Sigmoid colon (tissue), 4 donors: ENCODE results near the gene AFDN.

Experiments used
- POLR2AphosphoS5 ChIP-seq, 4 donors: sonication (generic); formaldehyde crosslinking; IDR thresholded peaks; one replicate each; pipeline ENCODE4 v1.6.1; 2017; ENCODE audit warnings: antibody characterized with exemption in 4 of 4
- TF ChIP-seq, protein P1 (sequence below), 4 experiments: fragments of 450-650 bp in 3 of 4; fragments of 200-600 bp in 1 of 4; IDR thresholded peaks; one replicate each; pipeline ENCODE4 v1.5.1; 2016 to 2019; ENCODE audit warnings: antibody characterized with exemption in 4 of 4, mild to moderate bottlenecking in 3 of 4, moderate library complexity in 2 of 4

GRCh38 chr6:167789358-167789757, 37.4 kb upstream of the AFDN start:
- TF ChIP-seq, protein P1, sequence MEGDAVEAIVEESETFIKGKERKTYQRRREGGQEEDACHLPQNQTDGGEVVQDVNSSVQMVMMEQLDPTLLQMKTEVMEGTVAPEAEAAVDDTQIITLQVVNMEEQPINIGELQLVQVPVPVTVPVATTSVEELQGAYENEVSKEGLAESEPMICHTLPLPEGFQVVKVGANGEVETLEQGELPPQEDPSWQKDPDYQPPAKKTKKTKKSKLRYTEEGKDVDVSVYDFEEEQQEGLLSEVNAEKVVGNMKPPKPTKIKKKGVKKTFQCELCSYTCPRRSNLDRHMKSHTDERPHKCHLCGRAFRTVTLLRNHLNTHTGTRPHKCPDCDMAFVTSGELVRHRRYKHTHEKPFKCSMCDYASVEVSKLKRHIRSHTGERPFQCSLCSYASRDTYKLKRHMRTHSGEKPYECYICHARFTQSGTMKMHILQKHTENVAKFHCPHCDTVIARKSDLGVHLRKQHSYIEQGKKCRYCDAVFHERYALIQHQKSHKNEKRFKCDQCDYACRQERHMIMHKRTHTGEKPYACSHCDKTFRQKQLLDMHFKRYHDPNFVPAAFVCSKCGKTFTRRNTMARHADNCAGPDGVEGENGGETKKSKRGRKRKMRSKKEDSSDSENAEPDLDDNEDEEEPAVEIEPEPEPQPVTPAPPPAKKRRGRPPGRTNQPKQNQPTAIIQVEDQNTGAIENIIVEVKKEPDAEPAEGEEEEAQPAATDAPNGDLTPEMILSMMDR (IDR thresholded peaks at IDR 0.05): no peak
- no peak for TF ChIP-seq POLR2AphosphoS5 (IDR thresholded peaks at IDR 0.05)
